ENCODE measurements around the gene KTI12. TPM values are rescaled to one million over a fixed set of nuclear protein-coding genes. Genes with fewer than 3 reads are reported as not detected.
"Not testable (repeated sequence)": the region's sequence is repeated elsewhere in the genome, so short reads cannot be mapped to it uniquely, and the experiment has no call there.

KTI12 gene
- total RNA-seq, 1 donor from 2014 or later, result 16.5 TPM

GRCh38 chr1:52045236-52045635 is 11.6 kb upstream of the KTI12 start:
- intact Hi-C loops (cut with micrococcal nuclease), result no loop called here

- intact Hi-C loops (cut with micrococcal nuclease), result no loop called here
Observed at GRCh38 chr1:52041551-52042185, 8.1 kb upstream of the KTI12 start.

DNA sequence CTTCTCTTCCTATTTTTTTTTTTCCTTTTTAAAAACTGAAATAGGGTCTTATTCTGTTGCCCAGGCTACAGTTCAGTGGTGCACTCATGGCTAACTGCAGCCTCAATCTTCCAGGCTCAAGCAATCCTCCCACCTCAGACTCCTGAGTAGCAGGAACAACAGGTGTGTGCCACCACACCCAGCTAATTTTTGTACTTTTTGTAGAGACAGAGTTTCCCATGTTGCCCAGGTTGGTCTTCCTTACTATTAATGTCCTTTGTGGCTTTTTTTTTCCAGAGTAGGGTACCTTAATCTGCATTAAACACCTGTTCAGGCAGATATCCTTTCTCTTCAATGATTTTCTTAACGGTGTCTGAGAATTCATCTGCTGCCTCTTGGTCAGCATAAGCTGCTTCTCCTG is 4.3 kb upstream of the KTI12 start:
- intact Hi-C loops (cut with micrococcal nuclease), result no loop called here

GRCh38 chr1:52037402-52037814 is 3.8 kb upstream of the KTI12 start:
- intact Hi-C loops (cut with micrococcal nuclease), result no loop called here

DNA sequence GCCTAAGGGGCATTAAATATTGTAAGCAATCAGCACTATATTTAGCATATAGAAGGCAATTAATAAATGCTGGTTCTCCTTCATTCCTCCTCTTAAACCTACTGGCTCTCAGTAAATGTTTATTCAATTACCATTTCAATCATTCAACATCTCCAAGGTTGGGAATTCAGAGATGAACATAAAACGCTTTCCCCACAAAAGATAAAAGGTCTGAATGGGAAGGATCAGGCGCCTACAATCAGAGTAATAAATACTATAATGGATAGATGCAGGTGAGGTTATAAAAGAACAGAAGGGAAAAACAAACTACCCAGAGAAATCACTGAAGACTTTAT is 407 bp upstream of the KTI12 start:
- intact Hi-C loops (cut with micrococcal nuclease), result loop anchor here (5.0 kb wide), 4 partner anchors 108 to 1378 kb away; partner anchors contain the start of genes CPT2 and ZFYVE9

GRCh38 chr1:52032785-52033131 is 852 bp downstream of the KTI12 start:
- intact Hi-C loops (cut with micrococcal nuclease), result loop anchor here (1.0 to 5.0 kb wide), 10 partner anchors 24 to 1380 kb away; partner anchors contain the start of genes BTF3L4, CC2D1B, CPT2 and NRDC

DNA sequence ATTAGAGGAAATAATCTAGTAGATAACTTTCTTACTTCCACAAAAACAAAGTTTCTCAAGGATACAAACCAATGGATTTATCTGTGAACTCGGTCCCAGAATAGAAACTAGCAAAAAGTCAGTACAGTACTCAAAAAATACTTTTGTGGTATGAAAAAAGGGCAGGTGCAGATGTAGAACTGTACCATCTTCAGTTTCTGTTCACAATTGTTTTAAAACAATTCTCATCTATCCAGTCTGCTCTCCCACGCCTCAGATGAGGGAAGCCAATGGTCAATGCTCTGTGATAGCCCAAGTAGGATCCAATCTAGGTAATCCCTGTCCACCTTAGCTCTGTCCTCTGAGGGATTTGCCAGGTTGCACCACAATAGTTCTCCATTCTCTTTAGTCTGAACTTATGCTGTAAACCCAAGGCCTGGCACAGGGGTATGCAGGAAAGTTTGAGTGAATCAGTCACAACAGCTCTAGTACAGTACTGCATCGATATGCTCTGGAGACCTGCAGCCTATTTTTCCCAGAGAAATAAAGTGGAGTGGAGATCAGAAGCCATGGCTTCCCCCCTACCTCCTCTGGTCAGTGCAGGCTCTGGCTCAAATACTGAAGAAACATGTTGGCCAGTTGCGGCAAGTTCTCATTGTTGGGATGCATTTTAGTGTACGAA is 1.4 kb downstream of the KTI12 start:
- intact Hi-C loops (cut with micrococcal nuclease), result loop anchor here (1.0 to 5.0 kb wide), 6 partner anchors 110 to 1380 kb away; partner anchors contain the start of genes CPT2, TUT4 and ZFYVE9

DNA sequence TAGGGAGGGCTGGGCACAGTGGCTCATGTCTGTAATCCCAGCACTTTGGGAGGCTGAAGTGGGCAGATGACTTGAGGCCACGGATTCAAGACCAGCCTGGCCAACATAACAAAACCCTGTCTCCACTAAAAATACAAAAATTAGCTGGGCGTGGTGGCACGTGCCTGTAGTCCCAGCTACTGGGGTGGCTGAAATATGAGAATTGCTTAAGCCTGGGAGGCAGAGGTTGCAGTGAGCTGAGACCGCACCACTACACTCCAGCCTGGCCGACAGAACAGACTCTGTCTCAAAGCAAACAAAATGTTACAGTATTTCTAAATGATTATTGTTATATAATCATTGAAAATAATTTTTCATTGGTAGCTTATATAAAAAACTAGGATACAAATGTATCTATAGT is 4.8 kb downstream of the KTI12 start:
- intact Hi-C loops (cut with micrococcal nuclease), result not testable (repeated sequence)

GRCh38 chr1:52028328-52028727 is 5.3 kb downstream of the KTI12 start:
- intact Hi-C loops (cut with micrococcal nuclease), result no loop called here

GRCh38 chr1:52026278-52026677 is 7.3 kb downstream of the KTI12 start:
- intact Hi-C loops (cut with micrococcal nuclease), result no loop called here

GRCh38 chr1:52022133-52022532 is 11.5 kb downstream of the KTI12 start:
- intact Hi-C loops (cut with micrococcal nuclease), result no loop called here

DNA sequence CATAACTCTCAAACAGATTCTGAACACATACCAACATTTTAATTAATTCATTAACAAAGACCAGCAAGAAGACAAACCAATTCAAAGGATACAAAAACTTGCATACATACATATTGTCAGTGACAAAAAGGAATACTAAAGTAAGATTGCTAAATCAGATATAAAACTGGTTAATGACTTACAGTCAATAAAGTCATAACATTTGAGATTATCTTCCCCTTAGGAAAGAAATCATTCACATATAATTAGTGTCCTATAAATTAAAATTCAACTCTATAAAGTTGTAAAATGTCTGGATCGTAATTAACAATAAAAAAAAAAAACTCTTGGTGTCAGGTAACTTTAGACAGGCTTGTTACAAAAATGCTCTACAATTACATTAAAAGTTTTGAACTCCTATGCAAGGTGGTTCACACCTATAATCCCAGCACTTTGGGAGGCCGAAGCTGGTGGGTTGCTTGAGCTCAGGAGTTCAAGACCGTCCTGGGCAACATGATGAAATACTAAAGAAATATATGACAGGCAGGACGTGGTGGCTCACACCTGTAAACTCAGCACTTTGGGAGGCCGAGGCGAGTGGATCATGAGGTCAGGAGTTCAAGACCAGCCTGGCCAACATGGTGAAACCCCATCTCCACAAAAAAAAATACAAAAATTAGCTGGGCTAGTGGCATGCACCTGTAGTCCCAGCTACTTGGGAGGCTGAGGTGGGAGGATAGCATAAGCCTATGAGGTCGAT is 25.4 kb downstream of the KTI12 start:
- intact Hi-C loops (cut with micrococcal nuclease), result loop anchor here (10.0 kb wide), 1 partner anchor 183 kb away; no protein-coding TSS in a partner anchor

DNA sequence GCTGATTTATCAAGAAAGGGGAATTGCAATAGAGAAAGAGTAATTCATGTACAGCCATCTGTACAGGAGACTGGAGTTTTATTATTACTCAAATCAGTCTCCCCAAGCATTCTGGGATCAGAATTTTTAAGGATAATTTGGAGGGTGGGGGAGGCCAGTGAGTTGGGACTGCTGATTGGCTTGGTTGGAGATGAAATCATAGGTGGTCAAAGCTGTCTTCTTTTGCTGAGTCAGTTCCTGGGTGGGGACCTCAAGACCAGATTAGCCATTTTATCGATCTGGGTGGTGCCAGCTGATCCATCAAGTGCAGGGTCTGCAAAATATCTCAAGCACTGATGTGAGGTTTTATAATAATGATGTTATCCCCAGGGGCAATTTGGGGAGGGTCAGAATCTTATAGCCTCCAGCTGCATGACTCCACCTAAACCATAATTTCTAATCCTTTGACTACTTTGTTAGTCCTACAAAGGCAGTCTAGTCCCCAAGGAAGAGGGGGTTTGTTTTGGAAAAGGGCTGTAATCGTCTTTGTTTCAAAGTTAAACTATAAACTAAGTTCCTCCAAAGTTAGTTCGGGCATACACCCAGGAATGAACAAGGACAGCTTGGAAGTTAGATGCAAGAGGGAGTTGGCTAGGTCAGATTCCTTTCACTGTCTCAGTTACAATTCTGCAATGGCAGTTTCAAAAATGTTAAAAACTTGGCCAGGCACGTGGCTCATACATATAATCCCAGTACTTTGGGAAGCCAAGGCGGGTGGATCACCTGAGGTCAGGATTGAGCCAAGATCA is 26.2 kb downstream of the KTI12 start:
- intact Hi-C loops (cut with micrococcal nuclease), result loop anchor here (10.0 kb wide), 1 partner anchor 183 kb away; no protein-coding TSS in a partner anchor

GRCh38 chr1:52006081-52006553 is 27.5 kb downstream of the KTI12 start:
- intact Hi-C loops (cut with micrococcal nuclease), result loop anchor here (10.0 kb wide), 1 partner anchor 181 kb away; no protein-coding TSS in a partner anchor

DNA sequence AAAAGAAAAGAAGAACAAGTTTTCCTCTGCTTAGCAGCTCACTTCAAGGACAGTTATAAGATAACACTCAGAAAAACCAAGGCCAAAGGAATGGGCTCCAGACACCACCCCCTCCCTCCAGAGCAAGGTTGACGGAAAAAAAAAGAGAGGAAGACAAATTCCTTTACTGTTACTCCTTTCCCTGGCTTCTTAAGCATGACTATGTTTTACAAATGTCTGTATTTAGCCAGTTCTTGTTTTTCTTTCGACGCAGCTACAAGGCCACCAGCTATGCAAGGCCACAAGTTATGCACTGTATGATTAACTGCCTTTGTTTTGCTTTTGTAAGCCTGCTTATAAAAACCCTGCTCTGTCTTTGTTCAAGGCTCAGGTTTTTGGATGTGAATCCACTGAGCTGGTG is 28.1 kb downstream of the KTI12 start:
- intact Hi-C loops (cut with micrococcal nuclease), result loop anchor here (10.0 kb wide), 1 partner anchor 181 kb away; no protein-coding TSS in a partner anchor

GRCh38 chr1:52003877-52004276 is 29.7 kb downstream of the KTI12 start:
- intact Hi-C loops (cut with micrococcal nuclease), result loop anchor here (10.0 kb wide), 1 partner anchor 179 kb away; no protein-coding TSS in a partner anchor

DNA sequence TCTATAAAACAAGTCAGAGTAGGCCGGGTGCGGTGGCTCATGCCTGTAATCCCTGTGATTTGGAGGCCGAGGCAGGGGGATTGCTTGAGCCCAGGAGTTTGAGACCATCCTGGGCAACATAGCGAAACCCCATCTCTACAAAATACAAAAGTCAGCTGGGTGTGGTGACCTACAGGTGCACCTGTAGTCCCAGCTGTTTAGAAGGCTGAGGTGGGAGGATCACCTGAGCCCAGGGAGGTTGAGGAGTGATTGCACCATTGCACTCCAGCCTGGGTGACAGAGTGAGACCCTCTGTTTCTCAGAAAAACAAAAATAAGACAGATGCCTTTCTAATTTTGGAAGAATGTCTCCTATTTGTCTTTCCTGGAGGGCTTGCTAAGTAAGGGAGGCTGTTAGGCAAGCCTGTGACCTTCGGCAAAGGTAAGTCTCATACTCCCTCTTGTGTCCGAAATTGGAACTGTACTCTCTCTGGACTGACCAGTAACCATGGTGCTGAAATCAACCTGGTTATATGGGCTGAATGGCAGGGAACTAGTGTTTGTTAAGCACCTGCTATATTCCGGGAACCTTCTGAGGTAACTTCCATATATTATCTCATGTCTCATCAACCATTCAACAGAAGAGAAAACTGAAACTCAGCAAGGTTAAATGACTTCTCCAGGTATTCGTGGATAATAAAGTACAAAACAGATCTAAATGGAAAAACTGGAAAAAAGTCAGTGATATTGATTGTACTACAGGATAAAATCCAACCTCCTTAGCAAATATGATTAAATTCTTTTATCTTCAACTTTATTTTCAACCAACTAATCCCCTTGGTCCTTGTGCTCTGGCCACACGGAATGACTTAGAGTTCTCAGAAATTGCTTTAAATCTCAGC is 31.3 kb downstream of the KTI12 start:
- intact Hi-C loops (cut with micrococcal nuclease), result loop anchor here (1.0 to 10.0 kb wide), 2 partner anchors 105 to 177 kb away; no protein-coding TSS in a partner anchor

DNA sequence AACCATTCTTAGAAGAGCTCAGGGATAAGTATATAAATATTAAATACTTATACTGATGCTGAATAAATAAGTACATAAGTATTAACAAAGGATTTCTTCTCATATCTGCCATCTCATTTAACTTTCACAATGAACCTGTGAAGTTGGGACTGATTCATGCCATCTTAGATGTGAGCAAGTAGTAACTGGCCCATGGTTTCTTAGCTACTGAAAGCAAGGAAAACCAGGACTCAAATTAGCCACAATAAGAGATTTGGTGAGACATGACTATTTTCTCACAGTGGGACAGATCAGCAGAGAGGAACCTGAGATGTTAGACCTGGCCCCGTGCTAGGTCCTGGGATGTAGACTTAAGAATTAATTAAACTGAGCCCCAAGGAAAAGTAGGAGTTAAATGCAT is 34.9 kb downstream of the KTI12 start:
- intact Hi-C loops (cut with micrococcal nuclease), result no loop called here

DNA sequence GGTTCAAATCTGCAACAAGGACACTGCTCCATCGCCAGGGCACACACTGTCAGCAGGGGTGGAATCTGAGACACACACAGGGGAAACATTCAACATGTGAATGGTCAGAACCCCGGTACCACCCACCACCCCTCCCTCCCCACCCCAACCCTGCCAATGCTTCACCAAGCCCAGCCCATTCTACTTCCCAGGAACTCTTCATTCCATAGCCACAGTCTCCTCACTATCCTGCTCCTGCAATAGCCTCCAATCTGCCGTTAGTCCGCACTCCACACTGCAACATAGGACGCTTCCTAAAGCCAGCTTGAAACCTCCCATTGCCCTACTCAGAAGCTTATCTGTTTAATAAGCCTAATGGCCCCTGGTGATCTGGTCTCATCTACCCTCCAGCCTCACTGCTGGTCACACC is 35.6 kb downstream of the KTI12 start:
- intact Hi-C loops (cut with micrococcal nuclease), result no loop called here

GRCh38 chr1:51990478-51990965 is 43.1 kb downstream of the KTI12 start, which contains the start of gene RAB3B:
Gene RAB3B (minus strand): TSS chr1:51990700. CDS start chr1:51977117, 13,583 bp downstream.
- intact Hi-C loops (cut with micrococcal nuclease), result no loop called here
